ENCODE measurements around the gene KRT77.
"Not testable (repeated sequence)": the region's sequence is repeated elsewhere in the genome, so short reads cannot be mapped to it uniquely, and the experiment has no call there.

Gene KRT77

GRCh38 chr12:52703424-52703823 lies at the start of gene KRT77:
Gene KRT77 (minus strand): TSS chr12:52703524. CDS start chr12:52703434, 90 bp downstream.
- DNase-seq: no peak

- no peak for DNase-seq
These were observed 49.2 kb upstream of the KRT77 start for GRCh38 chr12:52752516-52752915.

GRCh38 chr12:52751795-52752194 lies 48.5 kb upstream of the KRT77 start:
- no peak for DNase-seq

- not testable (repeated sequence) for DNase-seq
These were observed 47.2 kb upstream of the KRT77 start for GRCh38 chr12:52750532-52750931.

GRCh38 chr12:52749827-52750226 lies 46.5 kb upstream of the KRT77 start:
- DNase-seq: no peak

GRCh38 chr12:52748578-52748977 lies 45.3 kb upstream of the KRT77 start:
- no peak for DNase-seq

GRCh38 chr12:52745554-52745953 lies 42.2 kb upstream of the KRT77 start:
- DNase-seq: no peak

GRCh38 chr12:52744493-52745156 lies 41.3 kb upstream of the KRT77 start:
- no peak for DNase-seq

- DNase-seq: no peak
These were observed 39.6 kb upstream of the KRT77 start for GRCh38 chr12:52742822-52743457.

- DNase-seq: no peak
These were observed 38.9 kb upstream of the KRT77 start for GRCh38 chr12:52742196-52742580.

GRCh38 chr12:52741375-52742195 lies 38.3 kb upstream of the KRT77 start:
- DNase-seq: no peak

GRCh38 chr12:52740584-52740983 lies 37.3 kb upstream of the KRT77 start:
- no peak for DNase-seq

- DNase-seq: no peak
These were observed 36.6 kb upstream of the KRT77 start for GRCh38 chr12:52739963-52740362.

GRCh38 chr12:52735816-52736632 lies 32.7 kb upstream of the KRT77 start:
- DNase-seq: no peak

GRCh38 chr12:52735106-52735505 lies 31.8 kb upstream of the KRT77 start:
- DNase-seq: no peak

- DNase-seq: no peak
These were observed 27.5 kb upstream of the KRT77 start for GRCh38 chr12:52730793-52731192.

GRCh38 chr12:52730383-52730782 lies 27.1 kb upstream of the KRT77 start:
- no peak for DNase-seq

GRCh38 chr12:52729147-52729546 lies 25.8 kb upstream of the KRT77 start:
- DNase-seq: no peak

- no peak for DNase-seq
These were observed 25.1 kb upstream of the KRT77 start for GRCh38 chr12:52728374-52728773.

- DNase-seq: no peak
These were observed 23.7 kb upstream of the KRT77 start for GRCh38 chr12:52727037-52727436.

- no peak for DNase-seq
These were observed 23.1 kb upstream of the KRT77 start for GRCh38 chr12:52726451-52726850.

GRCh38 chr12:52724384-52724783 lies 21.1 kb upstream of the KRT77 start:
- no peak for DNase-seq

- no peak for DNase-seq
These were observed 19.4 kb upstream of the KRT77 start for GRCh38 chr12:52722680-52723079.

All from C1 segment of cervical spinal cord (tissue), 14 donors.